Muscle of leg (tissue), 11 donors: ENCODE results near the gene EPHA1. TPM values are rescaled to one million over a fixed set of nuclear protein-coding genes. Genes with fewer than 3 reads are reported as not detected.

Source experiments
- DNase-seq: peaks from one replicate; pipeline ENCODE4 v3.0.0; 2013
- H3K27ac ChIP-seq: one replicate; pipeline ENCODE4 v1.5.1; 2013; ENCODE audit warnings: mild to moderate bottlenecking, low read length, control low read depth
- H3K27me3 ChIP-seq: one replicate; pipeline ENCODE4 v1.6.1; 2013; ENCODE audit warnings: low read length; ENCODE audit not compliant: control insufficient read depth, insufficient read depth
- H3K36me3 ChIP-seq: one replicate; pipeline ENCODE4 v1.6.1; 2013; ENCODE audit warnings: low read length; ENCODE audit not compliant: control insufficient read depth, insufficient read depth
- H3K4me1 ChIP-seq: one replicate; pipeline ENCODE4 v1.6.1; 2013; ENCODE audit warnings: low read length; ENCODE audit not compliant: control insufficient read depth, insufficient read depth
- H3K4me3 ChIP-seq: one replicate; pipeline ENCODE4 v1.5.1; 2013; ENCODE audit warnings: low read length, control low read depth
- H3K9me3 ChIP-seq: replicated peaks from 2 replicates; pipeline ENCODE4 v1.6.1; 2013; ENCODE audit warnings: low read depth, low read length; ENCODE audit not compliant: control insufficient read depth
- WGBS: methylation state at CpG from one replicate; pipeline ENCODE4 v1.1.5; 2013; ENCODE audit warnings: missing lambda C conversion rate; ENCODE audit not compliant: insufficient coverage; 5-methylcytosine and 5-hydroxymethylcytosine counted together
- polyA plus RNA-seq, 8 donors: library from polyadenylated mRNA; unstranded; fragments of 120-200 nt; gene quantifications; one replicate each; pipeline versions ENCODE4 v1.2.1 to v1.2.3, GENCODE V29; 2013; ENCODE audit warnings: inconsistent platforms in 1 of 8, low replicate concordance in 1 of 8; ENCODE audit not compliant: insufficient read length in 8 of 8, insufficient read depth in 1 of 8
- total RNA-seq: library from RNA; stranded (reverse); fragments of 120-200 nt; gene quantifications from one replicate; pipeline ENCODE4 v1.2.4, GENCODE V29; 2013

EPHA1 gene
- total and polyA plus RNA-seq, 9 donors = 2.1 to 6.1 (median 4.4) TPM; not detected in 1

DNA sequence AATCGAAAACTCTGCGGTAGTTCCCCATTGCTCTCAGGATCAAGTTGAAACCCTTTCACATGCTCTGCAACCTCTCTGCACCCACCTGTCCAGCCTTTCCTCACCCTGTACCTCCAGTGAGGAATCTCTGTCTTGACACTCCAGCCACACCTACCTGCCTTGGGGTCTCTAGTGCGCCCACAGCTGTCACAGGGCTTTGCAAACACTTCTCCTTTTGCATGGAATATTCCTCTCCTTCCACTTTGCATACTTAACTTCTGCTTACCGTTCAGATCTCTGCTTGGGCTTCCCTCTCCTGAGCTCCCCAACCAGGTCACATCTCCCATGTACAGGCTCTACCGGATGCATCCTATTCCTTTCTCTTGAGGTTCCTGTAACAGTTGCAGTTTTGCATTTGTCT lies 34.1 kb downstream of the EPHA1 start:
- WGBS = 64% methylated on average over 4 of the region's 5 CpGs
- Histone ChIP-seq H3K27me3 (no peaks in the 10 kb centered on the region), H3K4me1 (peaks cover 6% of the 10 kb centered on the region), H3K36me3 (no peaks in the 10 kb centered on the region), H3K4me3 (no peak overlapping the region), H3K27ac (no peak overlapping the region), H3K9me3 (no peaks in the 10 kb centered on the region)
- peak; percentile 24 for DNase-seq

DNA sequence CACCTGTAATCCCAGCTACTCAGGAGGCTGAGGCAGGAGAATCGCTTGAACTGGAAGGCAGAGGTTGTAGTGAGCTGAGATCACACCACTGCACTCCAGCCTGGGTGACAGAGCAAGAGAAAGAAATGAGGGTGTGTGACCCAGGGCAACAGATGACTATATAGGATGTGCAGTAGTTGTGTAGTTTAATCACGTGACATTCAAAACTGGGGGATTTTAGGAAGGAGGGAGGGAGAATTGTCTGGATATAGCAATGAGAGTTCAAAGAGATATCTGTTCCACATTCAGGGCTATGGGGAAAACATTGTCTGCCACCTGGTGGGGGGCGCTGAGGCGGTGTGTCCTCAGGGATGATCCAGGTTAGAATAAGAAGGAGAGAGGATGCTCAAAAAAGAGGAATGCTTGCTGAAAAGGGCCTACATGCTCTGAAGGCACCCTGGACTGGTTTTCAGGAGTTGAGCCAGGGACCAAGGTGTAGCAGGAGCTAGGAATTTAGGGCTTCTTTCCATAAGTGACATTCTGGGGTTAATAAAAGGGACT lies 35.3 kb downstream of the EPHA1 start:
- no peak for DNase-seq
- Histone ChIP-seq H3K4me1 (no peaks in the 10 kb centered on the region), H3K27ac (no peak overlapping the region), H3K4me3 (no peak overlapping the region), H3K9me3 (no peaks in the 10 kb centered on the region), H3K36me3 (no peaks in the 10 kb centered on the region), H3K27me3 (no peaks in the 10 kb centered on the region)
- WGBS = 75% methylated on average over 4 of the region's 4 CpGs

DNA sequence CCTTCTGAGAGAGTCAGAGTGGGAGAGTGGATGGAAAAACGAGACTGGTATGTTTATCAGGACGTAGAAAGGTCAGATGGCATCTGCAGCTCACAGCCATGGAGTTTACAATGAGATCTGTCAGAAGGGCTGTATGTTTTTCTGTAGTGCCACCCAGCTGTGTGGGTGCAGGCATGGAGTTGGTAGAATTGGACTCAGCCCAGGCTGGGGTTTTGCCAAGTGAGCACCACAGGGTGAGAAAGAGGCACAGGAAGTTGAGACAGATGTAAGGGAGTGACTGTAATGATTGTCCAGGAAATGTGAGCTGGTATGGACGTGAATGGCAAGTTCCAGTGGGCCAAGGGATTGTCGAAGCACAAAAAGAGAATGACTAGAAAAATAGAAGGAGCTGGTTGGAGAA lies 36.6 kb downstream of the EPHA1 start:
- H3K36me3 ChIP-seq = no peaks in the 10 kb centered on the region
- no peaks in the 10 kb centered on the region for H3K4me1 ChIP-seq
- peaks cover 5% of the 10 kb centered on the region for H3K27me3 ChIP-seq
- no peak overlapping the region for H3K4me3 ChIP-seq
- WGBS = 44% methylated on average over 4 of the region's 4 CpGs
- DNase-seq = peak; percentile 37
- H3K27ac ChIP-seq = no peak overlapping the region
- no peaks in the 10 kb centered on the region for H3K9me3 ChIP-seq

DNA sequence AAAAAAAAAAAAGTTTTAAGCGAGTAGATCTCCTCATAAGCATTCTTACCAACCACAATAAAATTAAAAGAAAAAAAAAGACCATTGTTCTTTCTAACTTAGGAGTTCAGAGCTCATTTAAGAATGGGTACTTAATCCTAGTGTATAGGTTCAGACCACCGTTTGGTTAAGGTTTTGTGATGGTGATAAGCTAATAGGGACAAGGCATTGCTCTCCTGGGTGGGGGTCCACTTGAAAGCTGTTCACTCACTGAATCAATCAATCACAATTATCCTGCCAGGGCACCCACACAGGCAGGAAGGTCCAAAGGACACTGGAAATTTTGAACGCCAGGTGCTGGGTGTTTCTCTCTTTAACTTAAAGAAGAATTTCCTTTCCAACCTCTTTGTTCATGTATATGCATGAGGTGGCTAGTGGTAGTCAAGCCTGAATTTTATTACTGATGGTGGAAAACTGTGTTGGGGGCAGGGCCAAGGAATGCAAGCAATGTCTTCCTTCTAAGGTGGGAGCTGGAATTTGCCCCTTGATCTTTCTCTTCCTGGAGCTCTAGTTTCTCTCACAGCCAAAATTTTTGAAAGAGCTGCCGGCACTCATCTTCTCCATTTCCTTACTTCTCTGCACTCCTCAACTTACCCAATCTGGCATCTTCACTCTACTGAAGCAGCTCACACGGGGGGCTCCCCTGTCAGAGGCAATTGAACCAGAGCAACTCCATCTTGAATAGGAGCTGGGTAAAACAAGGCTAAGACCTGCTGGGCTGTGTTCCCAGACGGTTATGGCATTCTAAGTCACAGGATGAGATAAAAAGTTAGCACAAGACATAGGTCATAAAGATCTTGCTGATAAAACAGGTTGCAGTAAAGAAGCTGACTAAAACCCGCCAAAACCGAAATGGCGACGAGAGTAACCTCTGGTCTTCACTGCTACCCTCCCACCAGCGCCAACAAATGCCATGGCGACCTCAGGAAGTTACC lies 38.7 kb downstream of the EPHA1 start:
- H3K4me1 ChIP-seq = no peaks in the 10 kb centered on the region
- H3K27ac ChIP-seq = no peak overlapping the region
- peaks cover 15% of the 10 kb centered on the region for H3K27me3 ChIP-seq
- H3K9me3 ChIP-seq = no peaks in the 10 kb centered on the region
- no peak overlapping the region for H3K4me3 ChIP-seq
- WGBS = 42% methylated on average over 2 of the region's 12 CpGs
- no peak for DNase-seq
- no peaks in the 10 kb centered on the region for H3K36me3 ChIP-seq

DNA sequence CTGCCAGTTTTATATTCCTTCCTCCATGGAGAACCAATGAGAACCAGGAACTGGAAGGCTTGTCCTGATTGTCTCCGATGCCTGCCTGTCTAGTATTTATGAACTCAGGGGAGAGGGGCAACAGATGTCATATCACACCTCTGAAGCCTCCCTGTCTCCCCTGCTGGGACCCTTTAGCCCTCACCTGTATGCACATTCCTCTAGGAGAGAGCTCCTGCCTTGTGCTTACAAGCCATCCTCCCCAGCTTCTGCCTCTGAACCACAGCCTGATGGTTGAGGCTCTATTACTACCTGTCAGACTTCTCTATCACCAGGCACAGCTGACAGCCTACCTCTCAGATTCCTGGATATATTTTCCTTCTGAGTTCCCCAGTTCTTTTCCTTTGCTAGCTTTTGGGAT lies 40.3 kb downstream of the EPHA1 start:
- Histone ChIP-seq H3K36me3 (no peaks in the 10 kb centered on the region), H3K27ac (no peak overlapping the region), H3K4me3 (no peak overlapping the region), H3K4me1 (no peaks in the 10 kb centered on the region), H3K9me3 (no peaks in the 10 kb centered on the region), H3K27me3 (peaks cover 27% of the 10 kb centered on the region)
- DNase-seq = no peak
- no CpG with 5 or more reads among the region's 1 CpG for WGBS

DNA sequence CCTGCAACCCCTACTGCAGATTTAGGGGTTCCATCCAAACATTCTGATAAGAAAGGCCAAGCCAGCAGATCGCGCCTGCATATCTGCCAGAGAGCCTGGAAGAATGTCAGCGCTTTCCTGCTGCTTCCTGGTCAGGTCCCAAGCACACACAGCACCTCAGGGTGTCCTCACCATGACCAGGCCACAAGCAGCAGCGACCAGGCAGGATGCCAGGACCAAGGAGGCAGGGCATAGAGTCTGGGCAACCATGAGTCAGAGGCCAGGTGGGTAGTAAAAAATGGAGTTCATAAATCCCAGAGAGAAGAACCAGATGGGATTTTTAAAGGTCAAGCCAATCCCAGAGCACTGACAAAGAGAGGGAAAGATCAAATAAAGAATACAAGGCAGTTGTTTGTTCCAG lies 40.7 kb downstream of the EPHA1 start:
- 93% methylated on average over 3 of the region's 4 CpGs for WGBS
- no peaks in the 10 kb centered on the region for H3K9me3 ChIP-seq
- no peak overlapping the region for H3K4me3 ChIP-seq
- H3K4me1 ChIP-seq = peaks cover 3% of the 10 kb centered on the region
- DNase-seq = no peak
- H3K27ac ChIP-seq = no peak overlapping the region
- peaks cover 31% of the 10 kb centered on the region for H3K27me3 ChIP-seq
- H3K36me3 ChIP-seq = no peaks in the 10 kb centered on the region

DNA sequence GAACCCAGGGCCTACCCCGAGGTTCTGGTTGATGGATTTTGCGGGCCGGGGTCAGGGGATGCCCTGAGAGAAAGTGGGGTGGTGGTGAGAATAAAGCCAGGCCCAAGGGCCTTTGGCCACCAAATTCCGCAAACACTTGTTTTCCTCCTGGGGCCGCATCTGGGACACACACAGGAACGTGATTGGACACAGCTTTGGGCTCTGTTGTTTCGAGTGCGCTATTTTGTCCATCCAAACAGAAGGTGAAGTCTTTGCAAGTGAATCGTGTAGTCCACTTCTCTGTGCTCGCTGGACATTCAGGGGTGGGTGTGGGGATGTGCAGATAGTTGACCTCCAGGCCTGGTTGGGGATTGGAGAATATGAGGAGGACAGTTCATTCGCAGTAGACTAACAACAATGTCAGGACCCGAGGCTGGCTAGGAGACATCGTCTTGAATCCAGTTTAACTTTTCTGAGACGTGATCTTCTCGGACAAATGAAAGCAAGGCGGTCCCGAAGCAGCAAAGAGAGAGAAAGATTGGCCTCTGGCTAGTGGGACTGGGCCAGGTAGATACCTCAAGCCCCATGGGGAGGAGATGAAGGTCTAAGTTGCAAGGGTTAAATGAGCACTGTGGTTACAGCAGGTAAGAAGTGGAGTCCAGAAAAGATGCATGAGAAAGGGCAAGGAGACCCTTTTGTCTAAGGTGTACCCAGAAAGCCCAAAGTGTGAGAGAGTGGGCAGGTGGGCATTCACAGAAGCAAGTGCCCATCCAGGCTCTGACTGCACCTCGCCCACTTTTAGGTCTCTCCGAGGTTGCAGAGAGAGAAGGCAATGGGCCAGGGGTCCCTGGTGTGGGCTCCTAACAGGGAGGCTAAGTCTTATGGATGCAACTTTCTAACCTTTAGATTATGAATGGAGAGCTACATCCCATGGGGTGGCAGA lies 45.4 kb downstream of the EPHA1 start:
- Histone ChIP-seq H3K36me3 (no peaks in the 10 kb centered on the region), H3K27ac (no peak overlapping the region), H3K4me3 (peak overlapping the region; percentile 33), H3K4me1 (peaks cover 8% of the 10 kb centered on the region), H3K27me3 (peaks cover 69% of the 10 kb centered on the region), H3K9me3 (no peaks in the 10 kb centered on the region)
- WGBS = 36% methylated on average over 19 of the region's 19 CpGs
- DNase-seq = no peak

DNA sequence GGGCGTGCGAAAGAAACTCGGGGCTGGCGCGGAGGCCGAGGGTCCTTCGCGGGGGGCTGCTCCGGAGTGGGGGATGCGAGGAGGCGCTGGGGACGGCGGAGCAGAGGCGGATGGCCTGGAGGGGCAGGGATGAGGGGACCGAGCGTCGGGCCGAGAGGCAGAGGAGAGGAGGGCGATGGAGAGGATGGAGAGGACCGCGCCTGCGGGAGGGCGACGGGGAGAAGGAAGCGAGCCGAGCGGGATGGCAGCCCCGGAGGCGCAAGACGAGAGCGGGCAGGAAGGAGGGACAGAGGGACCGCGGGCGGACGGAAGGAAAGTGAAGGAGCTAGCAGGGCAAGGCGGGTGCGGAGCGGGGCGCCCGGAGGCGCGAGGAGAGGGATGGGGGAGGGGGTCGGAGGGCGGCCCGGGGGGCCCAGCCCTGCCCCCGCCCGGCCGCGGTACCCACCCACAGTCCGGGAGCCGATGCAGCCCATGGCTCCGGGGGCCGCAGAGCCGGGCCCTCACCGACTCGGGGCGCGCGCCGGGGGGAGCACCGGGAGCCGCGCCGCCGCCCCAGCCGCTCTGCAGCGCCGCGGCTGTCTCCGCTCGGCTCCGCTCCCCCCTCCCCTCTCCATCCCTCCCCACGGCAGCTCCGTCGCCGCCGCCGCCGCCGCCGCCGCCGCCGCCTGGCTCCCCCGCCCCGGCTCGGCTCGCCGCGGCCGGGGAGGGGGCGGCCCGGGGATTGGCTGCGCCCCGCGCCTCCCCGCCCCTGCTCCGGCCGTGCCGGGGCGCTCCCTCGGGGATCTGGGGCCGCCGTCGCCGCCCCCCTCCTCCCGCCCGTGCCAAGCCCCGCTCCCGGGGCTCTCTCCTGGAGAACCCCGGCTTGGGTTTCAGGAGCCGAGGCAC lies 46.3 kb downstream of the EPHA1 start, which contains the start of gene FAM131B:
Gene FAM131B (minus strand): TSS at position 583 of the 885 bp plus-strand sequence. CDS start 110 bp downstream, at position 473.
- H3K4me1 ChIP-seq = peaks cover 8% of the 10 kb centered on the region
- DNase-seq = peak; percentile 28
- H3K9me3 ChIP-seq = no peaks in the 10 kb centered on the region
- H3K27me3 ChIP-seq = peaks cover 66% of the 10 kb centered on the region
- under 1% methylated on average over 96 of the region's 112 CpGs for WGBS
- peak within 1 kb of the TSS; percentile 33 for H3K4me3 ChIP-seq
- no peaks in the 10 kb centered on the region for H3K36me3 ChIP-seq
- H3K27ac ChIP-seq = no peak within 1 kb of the TSS

DNA sequence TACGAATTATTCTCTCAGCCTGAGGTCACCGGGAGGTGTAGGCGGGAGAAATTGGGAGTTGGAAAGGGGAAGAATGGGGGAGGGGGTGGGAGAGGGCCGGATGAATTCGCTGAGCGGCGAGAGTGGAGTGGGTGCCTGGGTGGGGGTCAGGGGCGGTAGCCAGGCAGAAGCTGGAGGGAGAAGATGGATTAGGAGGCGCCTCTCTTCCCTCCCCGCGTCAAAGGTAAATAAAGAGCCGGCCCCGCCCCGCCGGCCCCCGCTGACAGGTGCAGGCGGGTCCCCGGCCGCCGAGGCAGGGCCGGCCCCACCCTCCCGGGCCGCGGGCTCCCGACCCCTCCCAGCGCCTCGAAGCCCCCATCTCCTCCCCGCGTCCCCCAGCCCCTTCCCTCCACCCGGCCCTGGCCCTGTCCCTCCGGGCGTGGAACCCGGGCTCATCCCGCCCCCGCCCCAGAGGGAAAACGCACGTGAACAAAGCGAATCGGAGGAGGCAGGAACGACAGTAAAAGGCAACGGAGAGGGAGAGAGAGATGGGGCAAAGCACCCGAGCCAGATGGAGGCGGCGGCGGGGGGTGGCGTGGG lies 47.0 kb downstream of the EPHA1 start:
- no peak overlapping the region for H3K27ac ChIP-seq
- no peaks in the 10 kb centered on the region for H3K9me3 ChIP-seq
- WGBS = under 1% methylated on average over 39 of the region's 46 CpGs
- peaks cover 8% of the 10 kb centered on the region for H3K4me1 ChIP-seq
- H3K27me3 ChIP-seq = peaks cover 63% of the 10 kb centered on the region
- no peak for DNase-seq
- peak overlapping the region; percentile 33 for H3K4me3 ChIP-seq
- no peaks in the 10 kb centered on the region for H3K36me3 ChIP-seq
